ENCODE data around the gene NPTX1.

- TF ChIP-seq EP300 (IDR thresholded peaks at IDR 0.05) (no peak), CTCF (IDR thresholded peaks at IDR 0.05) (peak in 3 of 4 experiments; percentile 19 to 61 (median 57))
Measured at GRCh38 chr17:80477647-80478478, 1.5 kb upstream of the NPTX1 start.

Data from gastroesophageal sphincter (tissue), 3 donors.